IPS-20b (cell line): ENCODE measurements around the gene HECTD2.
"Not testable (repeated sequence)": the region's sequence is repeated elsewhere in the genome, so short reads cannot be mapped to it uniquely, and the experiment has no call there.

Source experiments
- H3K27ac ChIP-seq: one replicate; pipeline ENCODE4 v1.5.1; 2013; ENCODE audit warnings: low read length
- H3K27me3 ChIP-seq: 2 replicates; pipeline ENCODE4 v1.6.1; 2013; ENCODE audit warnings: mild to moderate bottlenecking, low read length, inconsistent platforms; ENCODE audit not compliant: insufficient read depth
- H3K36me3 ChIP-seq: 2 replicates; pipeline ENCODE4 v1.6.1; 2013; ENCODE audit warnings: low read depth, mild to moderate bottlenecking, inconsistent platforms, low read length, moderate library complexity; ENCODE audit not compliant: insufficient read depth
- H3K4me1 ChIP-seq: 2 replicates; pipeline ENCODE4 v1.6.1; 2013; ENCODE audit warnings: mild to moderate bottlenecking, control low read depth, inconsistent platforms, low read length, moderate library complexity; ENCODE audit not compliant: insufficient read depth
- H3K4me3 ChIP-seq: 2 replicates; pipeline ENCODE4 v1.5.1; 2013; ENCODE audit warnings: mild to moderate bottlenecking, low read length, inconsistent platforms
- H3K9ac ChIP-seq: 2 replicates; pipeline ENCODE4 v1.6.1; 2013; ENCODE audit warnings: low read depth, mild to moderate bottlenecking, inconsistent platforms, low read length, moderate library complexity
- H3K9me3 ChIP-seq: 2 replicates; pipeline ENCODE4 v1.6.1; 2013; ENCODE audit warnings: mild to moderate bottlenecking, low read depth, low read length, inconsistent platforms; ENCODE audit not compliant: insufficient read depth

Gene HECTD2

GRCh38 chr10:91416339-91416855 is 6.3 kb downstream of the HECTD2 start:
- no peaks in the 10 kb centered on the region for H3K36me3 ChIP-seq
- no peaks in the 10 kb centered on the region for H3K9me3 ChIP-seq
- no peak overlapping the region for H3K4me3 ChIP-seq
- H3K27ac ChIP-seq = no peak overlapping the region
- H3K27me3 ChIP-seq = no peaks in the 10 kb centered on the region
- no peak overlapping the region for H3K9ac ChIP-seq
- H3K4me1 ChIP-seq = peaks cover 24% of the 10 kb centered on the region

- no peak overlapping the region for H3K4me3 ChIP-seq
- no peaks in the 10 kb centered on the region for H3K9me3 ChIP-seq
- H3K27me3 ChIP-seq = no peaks in the 10 kb centered on the region
- no peak overlapping the region for H3K9ac ChIP-seq
- peaks cover 13% of the 10 kb centered on the region for H3K4me1 ChIP-seq
- H3K27ac ChIP-seq = no peak overlapping the region
- H3K36me3 ChIP-seq = no peaks in the 10 kb centered on the region
These were observed 8.3 kb downstream of the HECTD2 start for GRCh38 chr10:91418416-91418815.

GRCh38 chr10:91420868-91421267 is 10.7 kb downstream of the HECTD2 start:
- no peak overlapping the region for H3K9ac ChIP-seq
- no peaks in the 10 kb centered on the region for H3K36me3 ChIP-seq
- no peak overlapping the region for H3K4me3 ChIP-seq
- no peak overlapping the region for H3K27ac ChIP-seq
- H3K27me3 ChIP-seq = no peaks in the 10 kb centered on the region
- H3K4me1 ChIP-seq = peaks cover 6% of the 10 kb centered on the region; the same call in 1 of the 2 replicates
- H3K9me3 ChIP-seq = no peaks in the 10 kb centered on the region

DNA sequence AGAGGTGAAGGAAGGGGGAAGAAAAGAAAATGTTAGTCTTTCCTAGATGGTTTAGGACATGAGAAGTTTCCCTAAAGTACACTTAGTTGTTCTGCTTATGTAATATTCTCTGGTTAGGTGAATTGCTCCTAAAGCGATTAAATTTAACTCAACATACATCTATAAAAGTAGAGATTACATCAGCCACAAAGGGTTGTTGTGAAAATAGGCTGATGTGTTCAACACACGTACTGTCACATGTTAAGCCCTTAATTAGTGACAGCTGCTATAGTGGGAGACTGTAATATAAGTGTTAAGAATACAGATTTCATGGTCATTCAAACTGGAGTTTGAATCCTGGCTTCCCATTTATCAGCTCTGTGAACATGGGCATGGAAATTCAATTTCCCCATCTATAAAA is 12.8 kb downstream of the HECTD2 start:
- 0 out of 2 replicates have a peak, but pooled peaks cover 3% of the 10 kb centered on the region for H3K36me3 ChIP-seq
- H3K27ac ChIP-seq = no peak overlapping the region
- no peaks in the 10 kb centered on the region for H3K27me3 ChIP-seq
- H3K4me3 ChIP-seq = no peak overlapping the region
- no peak overlapping the region for H3K9ac ChIP-seq
- no peaks in the 10 kb centered on the region for H3K9me3 ChIP-seq
- peaks cover 6% of the 10 kb centered on the region; the same call in 1 of the 2 replicates for H3K4me1 ChIP-seq

GRCh38 chr10:91424016-91424415 is 13.9 kb downstream of the HECTD2 start:
- no peak overlapping the region for H3K9ac ChIP-seq
- H3K36me3 ChIP-seq = 0 out of 2 replicates have a peak, but pooled peaks cover 3% of the 10 kb centered on the region
- no peaks in the 10 kb centered on the region for H3K9me3 ChIP-seq
- no peaks in the 10 kb centered on the region for H3K27me3 ChIP-seq
- no peak overlapping the region for H3K27ac ChIP-seq
- H3K4me1 ChIP-seq = peaks cover 6% of the 10 kb centered on the region; the same call in 1 of the 2 replicates
- H3K4me3 ChIP-seq = no peak overlapping the region

DNA sequence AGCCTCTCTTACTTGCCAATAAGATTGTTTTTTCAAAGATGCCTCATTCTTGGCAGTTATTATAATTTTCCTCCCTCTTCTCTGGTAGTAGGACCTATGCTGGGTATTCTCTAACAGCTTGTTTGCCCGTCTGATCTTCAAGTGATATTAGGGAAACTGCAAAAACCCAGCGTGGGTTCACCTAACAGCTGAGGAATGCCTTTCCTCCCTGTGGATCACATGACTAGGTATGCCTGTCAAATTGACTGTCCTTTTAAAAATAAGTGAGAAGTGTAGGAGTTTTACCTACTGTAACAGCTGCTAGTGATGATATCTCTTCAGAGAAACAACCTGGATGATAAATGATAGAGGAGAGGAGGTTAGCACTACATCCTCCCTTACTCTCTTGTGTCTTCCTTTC is 22.0 kb downstream of the HECTD2 start:
- no peak overlapping the region for H3K27ac ChIP-seq
- no peak overlapping the region for H3K9ac ChIP-seq
- no peak overlapping the region for H3K4me3 ChIP-seq
- 0 out of 2 replicates have a peak, but pooled peaks cover 5% of the 10 kb centered on the region for H3K36me3 ChIP-seq
- no peaks in the 10 kb centered on the region for H3K27me3 ChIP-seq
- no peaks in the 10 kb centered on the region for H3K4me1 ChIP-seq
- no peaks in the 10 kb centered on the region for H3K9me3 ChIP-seq

- no peak overlapping the region for H3K27ac ChIP-seq
- no peak overlapping the region for H3K4me3 ChIP-seq
These were observed 23.5 kb downstream of the HECTD2 start for GRCh38 chr10:91433620-91434019.

DNA sequence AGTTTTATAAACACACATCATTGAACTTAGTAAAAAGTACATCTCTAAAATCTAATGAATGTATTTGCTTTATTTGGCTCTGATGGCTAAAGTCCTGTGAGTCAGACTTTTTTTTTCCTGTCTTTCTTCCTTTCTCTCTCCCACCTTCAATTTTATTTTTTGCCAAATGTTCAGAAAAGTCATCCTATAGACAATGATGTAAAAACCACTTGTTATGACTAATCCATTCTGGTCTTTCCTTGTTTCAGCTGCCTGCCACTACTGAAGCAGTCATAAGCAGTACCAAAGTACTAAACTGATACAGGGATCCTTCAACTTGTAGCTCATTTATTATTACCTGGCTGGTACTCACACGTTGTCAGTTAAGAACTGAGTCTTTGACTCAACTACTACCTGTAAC is 23.9 kb downstream of the HECTD2 start:
- no peak overlapping the region for H3K27ac ChIP-seq

More at GRCh38 chr10:91433620-91434019, 23.5 kb downstream of the HECTD2 start:
- Histone ChIP-seq H3K9ac (no peak overlapping the region), H3K4me1 (no peaks in the 10 kb centered on the region), H3K36me3 (0 out of 2 replicates have a peak, but pooled peaks cover 5% of the 10 kb centered on the region), H3K27me3 (no peaks in the 10 kb centered on the region), H3K9me3 (no peaks in the 10 kb centered on the region; the same call in 1 of the 2 replicates)

GRCh38 chr10:91435241-91435640 is 25.1 kb downstream of the HECTD2 start:
- 0 out of 2 replicates have a peak, but pooled peaks cover 5% of the 10 kb centered on the region for H3K36me3 ChIP-seq
- H3K27ac ChIP-seq = no peak overlapping the region
- no peaks in the 10 kb centered on the region; the same call in 1 of the 2 replicates for H3K9me3 ChIP-seq
- H3K27me3 ChIP-seq = no peaks in the 10 kb centered on the region
- no peak overlapping the region for H3K9ac ChIP-seq
- H3K4me1 ChIP-seq = no peaks in the 10 kb centered on the region
- H3K4me3 ChIP-seq = no peak overlapping the region

More for the DNA sequence above, 23.9 kb downstream of the HECTD2 start:
- Histone ChIP-seq H3K4me3 (no peak overlapping the region), H3K27me3 (no peaks in the 10 kb centered on the region), H3K36me3 (0 out of 2 replicates have a peak, but pooled peaks cover 5% of the 10 kb centered on the region), H3K9ac (no peak overlapping the region), H3K9me3 (no peaks in the 10 kb centered on the region; the same call in 1 of the 2 replicates), H3K4me1 (no peaks in the 10 kb centered on the region)

DNA sequence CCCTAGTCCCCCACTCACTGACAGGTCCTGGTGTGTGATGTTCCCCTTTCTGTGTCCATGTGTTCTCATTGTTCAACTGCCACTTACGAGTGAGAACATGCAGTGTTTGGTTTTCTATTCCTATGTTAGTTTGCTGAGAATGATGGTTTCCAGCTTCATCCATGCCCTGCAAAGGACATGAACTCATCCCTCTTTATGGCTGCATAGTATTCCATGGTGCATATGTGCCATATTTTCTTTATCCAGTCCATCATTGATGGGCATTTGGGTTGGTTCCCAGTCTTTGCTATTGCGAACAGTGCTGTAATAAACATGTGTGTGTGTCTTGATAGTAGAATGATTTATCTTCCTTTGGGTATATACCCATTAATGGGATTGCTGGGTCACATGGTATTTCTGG is 28.1 kb downstream of the HECTD2 start:
- H3K9me3 ChIP-seq, H3K9ac ChIP-seq, H3K36me3 ChIP-seq, H3K27me3 ChIP-seq, H3K4me3 ChIP-seq, H3K4me1 ChIP-seq, H3K27ac ChIP-seq: not testable (repeated sequence)

DNA sequence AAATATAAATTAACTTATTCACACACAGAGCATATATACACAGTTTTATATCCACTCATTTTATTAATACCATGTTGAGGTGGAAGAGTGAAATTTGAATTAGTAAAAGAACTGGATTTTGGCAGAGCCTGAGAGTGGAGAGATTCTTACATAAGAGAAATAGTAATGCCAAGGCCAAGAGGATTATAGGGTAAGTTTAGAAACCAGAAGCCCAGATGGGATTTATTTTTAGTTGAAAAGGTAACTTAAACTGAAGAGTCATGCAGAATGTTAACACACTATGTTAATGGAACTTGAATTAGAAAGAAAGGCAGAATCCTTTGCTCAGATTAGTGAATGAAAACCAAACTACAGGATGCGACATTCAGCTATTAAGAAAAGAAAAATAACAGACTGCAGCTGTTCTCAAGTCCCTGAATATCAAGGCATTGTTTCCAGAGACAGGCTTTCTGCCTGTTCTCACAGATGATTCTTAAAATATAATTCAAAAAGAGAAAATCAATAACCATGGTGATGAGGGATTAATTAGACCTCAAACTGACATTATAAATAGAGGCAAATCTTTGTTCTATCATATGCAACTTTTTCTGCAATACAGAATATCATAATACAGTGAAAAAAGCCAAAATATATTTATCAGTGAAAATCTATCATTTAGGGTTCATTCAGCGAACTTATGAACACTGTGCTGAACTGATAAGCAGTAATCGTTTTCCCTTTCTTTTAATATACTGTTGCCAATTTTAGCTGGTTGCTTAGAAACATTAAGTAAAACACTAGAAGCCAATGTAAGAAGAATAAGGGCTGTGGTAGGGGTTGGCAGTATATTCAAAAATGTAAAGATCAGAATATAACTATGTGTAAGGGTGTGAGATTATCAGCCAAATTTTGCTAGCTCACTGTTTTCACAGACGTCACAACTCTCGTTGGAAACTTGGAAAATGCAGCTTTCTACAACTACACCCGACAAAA is 34.4 kb downstream of the HECTD2 start:
- Histone ChIP-seq H3K9ac (no peak overlapping the region), H3K9me3 (no peaks in the 10 kb centered on the region; the same call in 1 of the 2 replicates), H3K27ac (no peak overlapping the region), H3K36me3 (no peaks in the 10 kb centered on the region), H3K27me3 (no peaks in the 10 kb centered on the region), H3K4me3 (no peak overlapping the region), H3K4me1 (no peaks in the 10 kb centered on the region; the same call in 1 of the 2 replicates)
